IPS DF 6.9 (cell line): ENCODE data around the gene NPIPA8.
"Not testable (repeated sequence)": the region's sequence is repeated elsewhere in the genome, so short reads cannot be mapped to it uniquely, and the experiment has no call there.

Experiments used
- DNase-seq: peaks from one replicate; pipeline ENCODE4 v3.0.0-alpha.2; 2013; ENCODE audit warnings: low read depth, low spot score
- H3K27ac ChIP-seq: one replicate; pipeline ENCODE4 v1.5.1; 2013; ENCODE audit warnings: low read length, control low read depth
- H3K27me3 ChIP-seq: 2 replicates; pipeline ENCODE4 v1.6.1; 2013; ENCODE audit warnings: mild to moderate bottlenecking, low read length; ENCODE audit not compliant: control insufficient read depth, insufficient read depth
- H3K36me3 ChIP-seq: 2 replicates; pipeline ENCODE4 v1.6.1; 2013; ENCODE audit warnings: low read length; ENCODE audit not compliant: control insufficient read depth, insufficient read depth
- H3K4me1 ChIP-seq: 2 replicates; pipeline ENCODE4 v1.6.1; 2013; ENCODE audit warnings: low read length; ENCODE audit not compliant: control insufficient read depth, insufficient read depth
- H3K4me3 ChIP-seq: 2 replicates; pipeline ENCODE4 v1.5.1; 2013; ENCODE audit warnings: mild to moderate bottlenecking, low read length
- H3K9me3 ChIP-seq: 2 replicates; pipeline ENCODE4 v1.6.1; 2013; ENCODE audit warnings: low read length, inconsistent platforms; ENCODE audit not compliant: control insufficient read depth, insufficient read depth
- WGBS: extraction: QIAGEN DNeasy Blood & Tissue Kit; methylation state at CpG from one replicate; pipeline ENCODE4 v1.1.7; 2013; ENCODE audit warnings: mixed read lengths, missing lambda C conversion rate; ENCODE audit not compliant: insufficient read length, insufficient coverage; 5-methylcytosine and 5-hydroxymethylcytosine counted together

Gene NPIPA8

GRCh38 chr16:18311811-18312210 is 24.7 kb downstream of the NPIPA8 start:
- H3K4me1 ChIP-seq, DNase-seq, H3K27ac ChIP-seq, H3K27me3 ChIP-seq, H3K9me3 ChIP-seq, H3K36me3 ChIP-seq, H3K4me3 ChIP-seq: not testable (repeated sequence)
- WGBS: no CpG with 5 or more reads among the region's 6 CpGs

GRCh38 chr16:18309159-18309558 is 27.4 kb downstream of the NPIPA8 start:
- not testable (repeated sequence) for H3K4me3 ChIP-seq, H3K36me3 ChIP-seq, H3K27me3 ChIP-seq, H3K27ac ChIP-seq, H3K9me3 ChIP-seq, H3K4me1 ChIP-seq, DNase-seq
- WGBS: no CpG with 5 or more reads among the region's 2 CpGs

- not testable (repeated sequence) for H3K27ac ChIP-seq, DNase-seq, H3K9me3 ChIP-seq, H3K27me3 ChIP-seq, H3K4me1 ChIP-seq, H3K4me3 ChIP-seq, H3K36me3 ChIP-seq
- WGBS: no CpG with 5 or more reads among the region's 3 CpGs
Observed at GRCh38 chr16:18307241-18307640, 29.3 kb downstream of the NPIPA8 start.

- WGBS: no CpG with 5 or more reads among the region's 5 CpGs
- H3K36me3 ChIP-seq, H3K4me3 ChIP-seq, H3K27ac ChIP-seq, H3K9me3 ChIP-seq, H3K27me3 ChIP-seq, DNase-seq, H3K4me1 ChIP-seq: not testable (repeated sequence)
Observed at GRCh38 chr16:18306066-18306465, 30.5 kb downstream of the NPIPA8 start.

- not testable (repeated sequence) for DNase-seq, H3K27ac ChIP-seq, H3K36me3 ChIP-seq, H3K4me1 ChIP-seq, H3K4me3 ChIP-seq, H3K9me3 ChIP-seq, H3K27me3 ChIP-seq
- no CpG with 5 or more reads among the region's 15 CpGs for WGBS
Observed at GRCh38 chr16:18303059-18303706, 33.4 kb downstream of the NPIPA8 start.

GRCh38 chr16:18297714-18298113 is 38.8 kb downstream of the NPIPA8 start:
- WGBS: no CpG with 5 or more reads among the region's 1 CpG
- not testable (repeated sequence) for H3K36me3 ChIP-seq, H3K4me1 ChIP-seq, H3K27ac ChIP-seq, H3K4me3 ChIP-seq, H3K27me3 ChIP-seq, DNase-seq, H3K9me3 ChIP-seq

GRCh38 chr16:18296931-18297330 is 39.6 kb downstream of the NPIPA8 start:
- H3K27me3 ChIP-seq, H3K36me3 ChIP-seq, H3K4me1 ChIP-seq, H3K9me3 ChIP-seq, H3K27ac ChIP-seq, H3K4me3 ChIP-seq, DNase-seq: not testable (repeated sequence)
- no CpG with 5 or more reads among the region's 7 CpGs for WGBS

GRCh38 chr16:18294371-18294770 is 42.2 kb downstream of the NPIPA8 start:
- not testable (repeated sequence) for H3K4me1 ChIP-seq, DNase-seq, H3K27me3 ChIP-seq, H3K4me3 ChIP-seq, H3K9me3 ChIP-seq, H3K36me3 ChIP-seq, H3K27ac ChIP-seq
- WGBS: no CpG with 5 or more reads among the region's 5 CpGs

- not testable (repeated sequence) for DNase-seq, H3K9me3 ChIP-seq, H3K36me3 ChIP-seq, H3K27ac ChIP-seq, H3K4me3 ChIP-seq, H3K27me3 ChIP-seq, H3K4me1 ChIP-seq
- WGBS: no CpG with 5 or more reads among the region's 3 CpGs
Observed at GRCh38 chr16:18293337-18293956, 43.1 kb downstream of the NPIPA8 start.

- DNase-seq, H3K4me1 ChIP-seq, H3K27ac ChIP-seq, H3K36me3 ChIP-seq, H3K9me3 ChIP-seq, H3K27me3 ChIP-seq, H3K4me3 ChIP-seq: not testable (repeated sequence)
- WGBS: no CpG with 5 or more reads among the region's 2 CpGs
Observed at GRCh38 chr16:18290959-18291358, 45.6 kb downstream of the NPIPA8 start.

GRCh38 chr16:18286342-18286741 is 50.2 kb downstream of the NPIPA8 start:
- H3K4me1 ChIP-seq, H3K9me3 ChIP-seq, H3K36me3 ChIP-seq, H3K4me3 ChIP-seq, DNase-seq, H3K27ac ChIP-seq, H3K27me3 ChIP-seq: not testable (repeated sequence)
- no CpG with 5 or more reads among the region's 1 CpG for WGBS
